ENCODE data around the gene AOC2. TPM values are rescaled to one million over a fixed set of nuclear protein-coding genes. Genes with fewer than 3 reads are reported as not detected.

AOC2 gene
- total and polyA plus RNA-seq, 10 of the 15 experiments (the other 5 are each of a cell fraction or from before 2014, with no cell fraction given), result 0.08 to 1.9 (median 0.62) TPM

GRCh38 chr17:42832934-42833766 lies 11.2 kb upstream of the AOC2 start, which contains the start of gene PSME3 (continued):
- TF ChIP-seq ZNF687 (IDR thresholded peaks at IDR 0.05) (peak; percentile 77; the same call in 1 of the 2 replicates), RELA (IDR thresholded peaks at IDR 0.05; ENCODE audit: borderline replicate concordance, partially characterized antibody) (peak; percentile 75), USF1 (IDR thresholded peaks at IDR 0.05; ENCODE audit: borderline replicate concordance, extremely low read length, insufficient read depth, low read depth, low read length) (peak; percentile 59), MAX (IDR thresholded peaks at IDR 0.05; ENCODE audit: low read depth, low read length) (peak; percentile 99), TAF1 (IDR thresholded peaks at IDR 0.05; ENCODE audit: borderline replicate concordance, low read depth, low read length) (peak; percentile 75; the same call in 1 of the 2 replicates), NR2C1 (IDR thresholded peaks at IDR 0.05) (peak; percentile 76), POLR2A (IDR thresholded peaks at IDR 0.05; ENCODE audit: low read depth, low read length) (peak; percentile 97), TCF12 (IDR thresholded peaks at IDR 0.05; ENCODE audit: low read depth, low read length) (peak; percentile 24; the same call in 1 of the 2 replicates), SMAD1 (IDR thresholded peaks at IDR 0.05; ENCODE audit: low read depth, partially characterized antibody) (no peak), BCL3 (IDR thresholded peaks at IDR 0.05; ENCODE audit: borderline replicate concordance, insufficient read depth, low read depth, low read length, poor library complexity, severe bottlenecking) (no peak), MEF2B (IDR thresholded peaks at IDR 0.05; ENCODE audit: partially characterized antibody, poor library complexity, severe bottlenecking) (peak; percentile 61), BHLHE40 (IDR thresholded peaks at IDR 0.05; ENCODE audit: borderline replicate concordance in 1 of 2, low read depth in 2 of 2, low read length in 1 of 2) (peak; percentile 100), NRF1 (conservative IDR thresholded peaks at IDR 0.05; ENCODE audit: low read depth, low read length) (peak; percentile 53), RB1 (IDR thresholded peaks at IDR 0.05; ENCODE audit: borderline replicate concordance) (peak; percentile 78; the same call in 1 of the 2 replicates), ASH2L (IDR thresholded peaks at IDR 0.05; ENCODE audit: borderline replicate concordance, low read depth) (peak; percentile 92), ZSCAN29 (IDR thresholded peaks at IDR 0.05) (no peak), ZBTB40 (IDR thresholded peaks at IDR 0.05; ENCODE audit: borderline replicate concordance) (peak; percentile 98)

Data from GM12878 (cell line).